Measurements from ENCODE around the gene GPR78. TPM values are rescaled to one million over a fixed set of nuclear protein-coding genes. Genes with fewer than 3 reads are reported as not detected.
A peak's percentile ranks its signal among the peaks of the same experiment; 100 is the strongest.

The GPR78 gene
- total RNA-seq, 6 experiments from 2014 or later, result 0.05 to 0.14 (median 0.09) TPM; not detected in 2

- Mint-ChIP-seq H3K27me3 (ENCODE audit: insufficient read depth) (peaks cover 59% of the 10 kb centered on the region), H3K36me3 (ENCODE audit: low read depth) (no peaks in the 10 kb centered on the region), H3K4me3 (no peak overlapping the region), H3K27ac (no peak overlapping the region), H3K9me3 (no peaks in the 10 kb centered on the region), H3K4me1 (ENCODE audit: low read depth) (peaks cover 17% of the 10 kb centered on the region)
- no peak for DNase-seq
- TF ChIP-seq, protein P1, sequence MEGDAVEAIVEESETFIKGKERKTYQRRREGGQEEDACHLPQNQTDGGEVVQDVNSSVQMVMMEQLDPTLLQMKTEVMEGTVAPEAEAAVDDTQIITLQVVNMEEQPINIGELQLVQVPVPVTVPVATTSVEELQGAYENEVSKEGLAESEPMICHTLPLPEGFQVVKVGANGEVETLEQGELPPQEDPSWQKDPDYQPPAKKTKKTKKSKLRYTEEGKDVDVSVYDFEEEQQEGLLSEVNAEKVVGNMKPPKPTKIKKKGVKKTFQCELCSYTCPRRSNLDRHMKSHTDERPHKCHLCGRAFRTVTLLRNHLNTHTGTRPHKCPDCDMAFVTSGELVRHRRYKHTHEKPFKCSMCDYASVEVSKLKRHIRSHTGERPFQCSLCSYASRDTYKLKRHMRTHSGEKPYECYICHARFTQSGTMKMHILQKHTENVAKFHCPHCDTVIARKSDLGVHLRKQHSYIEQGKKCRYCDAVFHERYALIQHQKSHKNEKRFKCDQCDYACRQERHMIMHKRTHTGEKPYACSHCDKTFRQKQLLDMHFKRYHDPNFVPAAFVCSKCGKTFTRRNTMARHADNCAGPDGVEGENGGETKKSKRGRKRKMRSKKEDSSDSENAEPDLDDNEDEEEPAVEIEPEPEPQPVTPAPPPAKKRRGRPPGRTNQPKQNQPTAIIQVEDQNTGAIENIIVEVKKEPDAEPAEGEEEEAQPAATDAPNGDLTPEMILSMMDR (IDR thresholded peaks at IDR 0.05), result no peak
These were observed 9.8 kb downstream of the GPR78 start for GRCh38 chr4:8589823-8590545.

GRCh38 chr4:8590546-8590880 lies 10.3 kb downstream of the GPR78 start:
- no peak for DNase-seq
- Mint-ChIP-seq H3K27ac (no peak overlapping the region), H3K4me3 (no peak overlapping the region), H3K36me3 (ENCODE audit: low read depth) (no peaks in the 10 kb centered on the region), H3K4me1 (ENCODE audit: low read depth) (peaks cover 17% of the 10 kb centered on the region), H3K27me3 (ENCODE audit: insufficient read depth) (peaks cover 56% of the 10 kb centered on the region), H3K9me3 (no peaks in the 10 kb centered on the region)
- TF ChIP-seq, protein P1 (IDR thresholded peaks at IDR 0.05), result no peak

GRCh38 chr4:8591114-8591513 lies 10.9 kb downstream of the GPR78 start:
- H3K36me3 Mint-ChIP-seq (ENCODE audit: low read depth), result no peaks in the 10 kb centered on the region
- H3K9me3 Mint-ChIP-seq, result no peaks in the 10 kb centered on the region
- peaks cover 17% of the 10 kb centered on the region for H3K4me1 Mint-ChIP-seq (ENCODE audit: low read depth)
- DNase-seq, result no peak
- TF ChIP-seq, protein P1 (IDR thresholded peaks at IDR 0.05), result no peak
- no peak overlapping the region for H3K27ac Mint-ChIP-seq
- no peak overlapping the region for H3K4me3 Mint-ChIP-seq
- peaks cover 56% of the 10 kb centered on the region for H3K27me3 Mint-ChIP-seq (ENCODE audit: insufficient read depth)

GRCh38 chr4:8591626-8592365 lies 11.6 kb downstream of the GPR78 start:
- Mint-ChIP-seq H3K9me3 (no peaks in the 10 kb centered on the region), H3K27ac (no peak overlapping the region), H3K4me3 (no peak overlapping the region), H3K36me3 (ENCODE audit: low read depth) (no peaks in the 10 kb centered on the region), H3K27me3 (ENCODE audit: insufficient read depth) (peaks cover 52% of the 10 kb centered on the region), H3K4me1 (ENCODE audit: low read depth) (peaks cover 17% of the 10 kb centered on the region)
- TF ChIP-seq, protein P1 (IDR thresholded peaks at IDR 0.05), result no peak
- no peak for DNase-seq

DNA sequence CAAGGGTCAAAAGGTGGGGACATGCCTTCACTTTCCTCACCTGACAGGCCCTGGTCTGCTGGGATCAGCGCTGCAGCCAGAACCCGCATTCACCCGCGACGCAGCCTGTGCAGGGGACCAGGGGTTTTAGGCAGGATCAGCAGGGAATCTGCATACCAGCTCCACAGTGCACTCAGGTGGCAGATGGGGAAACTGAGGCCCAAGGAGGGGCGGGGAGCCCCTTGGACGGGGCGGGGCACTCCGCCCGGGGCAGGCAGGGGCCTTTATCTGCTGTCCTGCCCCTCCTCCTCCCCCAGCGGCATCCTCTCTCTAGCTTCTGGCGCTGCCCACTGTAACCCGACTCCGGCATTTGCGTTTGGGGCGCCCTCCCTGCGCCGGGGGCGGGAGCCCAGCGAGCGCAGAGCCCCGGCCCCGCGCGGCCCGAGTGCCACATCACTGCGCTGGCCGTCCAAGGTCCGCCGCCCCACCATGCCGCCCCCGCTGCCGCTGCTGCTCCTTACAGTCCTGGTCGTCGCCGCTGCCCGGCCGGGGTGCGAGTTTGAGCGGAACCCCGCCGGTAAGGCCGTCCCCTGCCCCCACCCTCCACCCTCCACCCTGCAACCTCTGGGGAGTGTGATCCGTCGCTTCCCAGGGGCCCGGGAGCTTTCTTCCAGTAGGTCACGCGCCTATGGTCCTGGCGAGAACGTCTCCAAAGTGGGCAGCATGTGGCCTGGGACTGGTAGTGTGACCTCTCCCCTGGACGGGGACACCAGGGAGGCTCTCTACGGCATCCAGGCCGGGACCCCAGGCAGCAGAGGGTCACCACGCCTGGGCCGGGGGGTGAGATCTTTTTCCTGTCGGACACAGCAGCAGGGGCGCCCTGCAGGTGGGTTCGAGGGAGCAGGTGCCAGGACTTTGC lies 12.4 kb downstream of the GPR78 start, which contains the start of gene CPZ:
Gene CPZ (plus strand): TSS at position 400 of the 898 bp plus-strand sequence. CDS start 69 bp downstream, at position 469.
- TF ChIP-seq, protein P1 (IDR thresholded peaks at IDR 0.05), result no peak
- Mint-ChIP-seq H3K4me1 (ENCODE audit: low read depth) (peaks cover 17% of the 10 kb centered on the region), H3K4me3 (peak within 1 kb of the TSS; percentile 49; the same call in 1 of the 2 replicates), H3K27me3 (ENCODE audit: insufficient read depth) (peaks cover 49% of the 10 kb centered on the region), H3K27ac (no peak within 1 kb of the TSS), H3K9me3 (no peaks in the 10 kb centered on the region), H3K36me3 (ENCODE audit: low read depth) (no peaks in the 10 kb centered on the region)
- DNase-seq, result no peak
